ENCODE measurements around the gene RNF183. TPM values are rescaled to one million over a fixed set of nuclear protein-coding genes. Genes with fewer than 3 reads are reported as not detected.

The RNF183 gene
- polyA plus RNA-seq, 3 donors from 2014 or later, result not detected

DNA sequence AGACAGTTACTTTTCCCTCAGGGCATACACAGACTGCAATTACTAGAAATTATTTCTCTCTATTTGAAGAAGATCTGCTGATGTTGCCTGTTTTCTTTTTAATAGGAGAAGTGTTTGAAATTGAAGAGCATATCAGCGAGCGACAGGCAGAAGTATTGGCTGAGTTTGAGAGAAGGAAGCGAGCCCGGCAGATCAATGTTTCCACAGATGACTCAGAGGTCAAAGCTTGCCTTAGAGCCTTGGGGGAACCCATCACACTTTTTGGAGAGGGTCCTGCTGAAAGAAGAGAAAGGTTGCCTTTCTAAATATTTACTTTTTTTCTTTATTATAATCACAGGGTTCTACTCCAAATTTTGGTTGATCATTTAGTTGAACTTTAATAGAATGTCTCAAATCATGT is 24.3 kb downstream of the RNF183 start:
- peaks cover 5 to 14% of the 10 kb centered on the region in 2 donors for H3K4me1 Mint-ChIP-seq
- no peak overlapping the region for H3K4me3 Mint-ChIP-seq
- H3K36me3 Mint-ChIP-seq, result peaks cover 19 to 43% (median 34%) of the 10 kb centered on the region in 3 donors
- H3K27ac Mint-ChIP-seq, result peak overlapping the region in 3 of 6 donors; percentile 5 to 25 (median 25)
- no peak for DNase-seq
- no peaks in the 10 kb centered on the region for H3K9me3 Mint-ChIP-seq
- H3K27me3 Mint-ChIP-seq (ENCODE audit: low read depth in 3 of 3), result peaks cover 0 to 1% (median 0%) of the 10 kb centered on the region in 3 donors

DNA sequence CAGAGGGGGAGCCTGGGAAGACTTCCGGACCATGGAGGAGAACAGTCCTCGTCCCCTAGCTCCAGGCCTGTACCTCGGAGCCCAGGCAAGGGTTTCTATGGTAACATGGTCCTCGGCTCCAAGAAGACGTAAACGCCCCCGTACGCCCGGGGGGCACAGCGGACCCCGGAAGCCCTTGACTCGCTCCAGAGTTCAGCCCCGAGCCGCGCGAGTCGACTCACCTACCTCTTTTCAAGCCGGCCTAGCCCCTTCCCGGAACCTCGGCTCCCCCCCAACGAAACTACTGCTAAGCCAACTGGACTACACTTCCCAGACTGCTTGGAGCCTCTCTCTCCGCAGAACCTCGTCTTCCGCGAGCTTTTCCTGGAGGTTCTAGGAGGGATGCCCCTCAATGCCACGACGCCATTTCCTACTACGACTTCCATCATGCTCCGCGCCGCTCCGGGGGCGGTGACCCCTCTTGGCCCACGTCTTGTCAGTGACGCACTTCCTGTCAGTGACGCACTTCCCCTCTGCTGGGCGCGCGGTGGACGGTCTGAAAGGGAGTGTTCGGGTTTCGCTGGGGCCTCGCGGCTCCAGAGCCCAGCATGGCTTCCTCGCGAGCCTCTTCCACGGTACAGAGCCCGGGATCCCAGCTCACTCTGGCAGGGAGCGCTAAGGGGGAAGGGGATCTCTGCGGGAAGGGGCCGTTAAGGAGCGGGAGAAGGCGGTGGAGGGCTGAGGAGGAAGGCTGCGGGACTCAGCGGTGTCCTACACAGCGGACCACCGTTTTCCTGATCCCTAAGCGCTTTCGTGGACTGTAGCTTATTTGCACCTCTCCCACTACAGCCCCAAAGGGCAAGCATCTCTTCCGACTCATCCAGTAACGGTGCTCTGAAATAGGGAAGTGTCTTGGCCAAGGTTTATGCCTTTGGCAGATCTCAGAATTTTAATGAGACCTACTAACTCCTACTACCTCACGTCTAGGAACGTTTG is 27.7 kb downstream of the RNF183 start, which contains the start of the genes CDC26 and PRPF4:
Gene CDC26, minus strand, starts transcription at position 416 of the 975 bp plus-strand sequence. CDS start 3,065 bp downstream, outside the sequence.
Gene PRPF4, plus strand, starts transcription at position 502 of the 975 bp plus-strand sequence. Its CDS starts 86 bp downstream, at position 588.
- DNase-seq, result peak; percentile 93 to 94 (median 93)
- H3K36me3 Mint-ChIP-seq, result peaks cover 18 to 33% (median 25%) of the 10 kb centered on the region in 3 donors
- H3K9me3 Mint-ChIP-seq, result no peaks in the 10 kb centered on the region
- H3K27me3 Mint-ChIP-seq (ENCODE audit: low read depth in 3 of 3), result no peaks in the 10 kb centered on the region
- peaks cover 4 to 14% of the 10 kb centered on the region in 2 donors for H3K4me1 Mint-ChIP-seq
- no peak within 1 kb of the TSS for H3K27ac Mint-ChIP-seq
- H3K4me3 Mint-ChIP-seq, result no peak within 1 kb of the TSS

DNA sequence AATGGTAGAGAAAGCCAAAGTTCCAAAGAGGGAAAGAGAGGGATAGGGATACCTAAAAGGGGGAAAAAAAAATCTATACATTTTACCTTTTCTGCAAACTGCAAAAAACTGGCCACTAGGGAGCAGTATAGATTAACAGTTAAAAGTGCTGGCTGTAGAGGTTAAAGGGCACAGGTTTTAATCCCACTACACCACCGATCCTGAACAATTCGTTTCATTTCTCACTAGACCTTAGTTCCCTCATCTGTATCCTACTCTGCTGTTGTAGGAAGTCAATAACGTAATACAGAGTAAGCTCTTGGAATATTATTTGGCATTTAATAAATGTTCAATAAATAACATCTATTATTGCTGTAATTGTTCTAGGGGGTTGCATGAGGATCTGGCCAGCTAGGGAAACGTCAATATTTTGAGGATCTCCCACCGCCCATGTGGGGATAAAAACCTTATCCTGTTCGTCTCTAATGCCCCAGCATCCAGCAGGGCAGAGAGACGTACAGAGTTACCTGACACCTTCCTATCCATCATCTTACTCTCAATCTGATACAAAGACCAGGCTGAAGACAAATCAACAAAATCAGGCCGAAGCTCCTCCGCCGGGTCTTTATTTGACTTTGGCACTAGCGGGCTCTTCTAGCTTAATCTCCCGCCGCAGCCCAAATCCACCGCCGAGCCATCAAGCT is 28.6 kb downstream of the RNF183 start:
- peak; percentile 64 to 67 (median 65) for DNase-seq
- H3K9me3 Mint-ChIP-seq, result no peaks in the 10 kb centered on the region
- H3K36me3 Mint-ChIP-seq, result peaks cover 11 to 32% (median 24%) of the 10 kb centered on the region in 3 donors
- H3K27me3 Mint-ChIP-seq (ENCODE audit: low read depth in 3 of 3), result no peaks in the 10 kb centered on the region
- H3K4me3 Mint-ChIP-seq, result no peak overlapping the region
- H3K27ac Mint-ChIP-seq, result no peak overlapping the region
- H3K4me1 Mint-ChIP-seq, result peaks cover 7 to 13% of the 10 kb centered on the region in 2 donors

DNA sequence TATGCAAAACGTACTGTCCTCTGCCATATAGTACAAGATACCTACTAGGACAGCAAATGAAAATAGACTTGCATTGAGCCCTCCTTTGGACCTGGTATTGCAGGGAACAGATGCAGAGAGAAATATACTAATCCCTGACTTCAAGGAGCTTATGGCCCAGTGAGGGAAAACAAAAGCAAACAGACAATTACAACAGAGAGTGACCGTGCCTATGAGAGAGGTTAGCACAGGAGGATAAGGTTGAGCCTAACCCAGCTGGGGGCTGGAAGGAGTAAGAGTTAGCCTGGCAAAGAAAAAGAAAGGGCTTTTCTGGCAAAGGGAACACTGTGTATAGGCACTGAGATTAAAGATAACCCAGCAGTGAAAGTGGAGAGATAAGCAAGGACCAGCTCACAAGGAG is 33.3 kb downstream of the RNF183 start:
- peaks cover 15 to 34% (median 28%) of the 10 kb centered on the region in 3 donors for H3K36me3 Mint-ChIP-seq

DNA sequence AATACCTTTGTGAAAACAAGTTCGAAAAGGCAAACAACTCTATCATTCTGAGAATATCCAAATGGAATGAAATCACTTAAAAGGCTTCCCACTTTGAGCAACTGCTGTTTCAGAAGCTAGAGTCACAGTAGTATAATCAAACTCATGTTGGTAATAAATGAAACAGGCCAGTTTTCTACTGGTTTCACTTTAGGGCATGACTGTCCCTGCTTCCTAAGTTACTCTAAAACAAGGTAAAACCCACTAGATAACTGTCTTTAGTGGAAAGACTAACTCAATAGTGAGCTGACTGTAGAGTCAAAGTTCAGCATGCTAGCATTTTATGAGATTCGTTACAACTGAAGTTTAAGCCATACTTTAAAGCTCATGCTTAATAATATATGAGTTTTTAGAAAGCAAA is 33.8 kb downstream of the RNF183 start:
- no peak overlapping the region for H3K27ac Mint-ChIP-seq
- no peaks in the 10 kb centered on the region for H3K9me3 Mint-ChIP-seq
- no peaks in the 10 kb centered on the region for H3K27me3 Mint-ChIP-seq (ENCODE audit: low read depth in 3 of 3)
- DNase-seq, result no peak
- H3K4me1 Mint-ChIP-seq, result peaks cover 3 to 9% of the 10 kb centered on the region in 2 donors
- H3K36me3 Mint-ChIP-seq, result peaks cover 15 to 34% (median 28%) of the 10 kb centered on the region in 3 donors
- H3K4me3 Mint-ChIP-seq, result no peak overlapping the region

More for the DNA sequence above, 33.3 kb downstream of the RNF183 start:
- Mint-ChIP-seq H3K27me3 (ENCODE audit: low read depth in 3 of 3) (no peaks in the 10 kb centered on the region), H3K27ac (no peak overlapping the region), H3K4me1 (peaks cover 3 to 9% of the 10 kb centered on the region in 2 donors), H3K4me3 (no peak overlapping the region), H3K9me3 (no peaks in the 10 kb centered on the region)
- no peak for DNase-seq

DNA sequence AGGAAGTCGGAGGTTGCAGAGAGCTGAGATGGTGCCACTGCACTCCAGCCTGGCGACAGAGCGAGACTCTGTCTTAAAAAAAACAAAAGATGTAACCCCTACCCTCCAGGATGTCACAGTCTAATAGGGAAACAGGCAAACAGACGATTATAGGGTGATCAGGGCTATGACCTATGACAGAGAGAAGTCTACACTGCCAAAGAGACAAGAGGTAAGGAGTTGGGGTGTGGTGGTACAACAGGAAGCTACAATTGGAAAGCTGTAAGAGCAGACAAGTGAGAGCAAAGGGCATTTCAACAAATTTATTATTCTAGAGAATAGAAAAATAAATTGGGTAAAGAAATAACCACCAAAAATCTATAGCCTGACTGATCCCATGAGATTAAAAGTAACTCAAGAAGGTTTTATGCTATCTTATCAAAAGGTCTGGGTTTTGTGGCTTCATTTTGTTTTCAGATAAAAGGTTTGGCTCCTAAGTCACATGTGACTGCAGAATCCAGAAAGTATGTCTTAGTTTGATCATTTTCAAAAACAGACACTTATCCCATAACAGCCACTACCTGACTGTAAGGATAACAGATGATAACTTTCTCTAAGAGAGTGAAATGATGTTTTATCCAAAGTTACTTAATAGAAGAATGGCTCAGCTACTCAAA is 35.1 kb downstream of the RNF183 start:
- Mint-ChIP-seq H3K9me3 (no peaks in the 10 kb centered on the region), H3K4me3 (no peak overlapping the region), H3K27me3 (ENCODE audit: low read depth in 3 of 3) (no peaks in the 10 kb centered on the region), H3K36me3 (peaks cover 12 to 31% (median 25%) of the 10 kb centered on the region in 3 donors), H3K27ac (peak overlapping the region in 2 of 6 donors; percentile 56 to 65), H3K4me1 (peaks cover 3 to 9% of the 10 kb centered on the region in 2 donors)
- no peak for DNase-seq

DNA sequence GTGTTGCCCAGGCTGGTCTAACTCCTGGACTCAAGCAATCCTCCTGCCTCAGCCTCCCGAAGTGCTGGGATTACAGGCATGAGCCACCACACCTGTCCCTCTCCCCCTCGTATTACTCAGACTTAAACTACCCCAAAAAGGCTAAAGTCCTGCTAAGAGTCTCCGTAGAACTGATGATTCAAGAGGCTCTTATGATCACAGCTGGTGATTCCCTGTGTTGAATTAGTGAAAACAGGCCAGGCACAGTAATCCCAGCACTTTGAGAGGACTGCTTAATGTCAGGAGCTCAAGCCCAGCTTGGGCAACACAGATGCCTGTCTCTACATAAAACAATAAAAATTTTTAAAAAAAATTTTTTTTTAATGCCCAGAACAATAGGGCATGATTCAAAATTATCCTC is 37.0 kb downstream of the RNF183 start:
- Mint-ChIP-seq H3K9me3 (no peaks in the 10 kb centered on the region), H3K36me3 (peaks cover 18 to 26% (median 24%) of the 10 kb centered on the region in 3 donors), H3K4me1 (peaks cover 3 to 9% of the 10 kb centered on the region in 2 donors), H3K27me3 (ENCODE audit: low read depth in 3 of 3) (no peaks in the 10 kb centered on the region), H3K4me3 (no peak overlapping the region), H3K27ac (no peak overlapping the region)
- no peak for DNase-seq

DNA sequence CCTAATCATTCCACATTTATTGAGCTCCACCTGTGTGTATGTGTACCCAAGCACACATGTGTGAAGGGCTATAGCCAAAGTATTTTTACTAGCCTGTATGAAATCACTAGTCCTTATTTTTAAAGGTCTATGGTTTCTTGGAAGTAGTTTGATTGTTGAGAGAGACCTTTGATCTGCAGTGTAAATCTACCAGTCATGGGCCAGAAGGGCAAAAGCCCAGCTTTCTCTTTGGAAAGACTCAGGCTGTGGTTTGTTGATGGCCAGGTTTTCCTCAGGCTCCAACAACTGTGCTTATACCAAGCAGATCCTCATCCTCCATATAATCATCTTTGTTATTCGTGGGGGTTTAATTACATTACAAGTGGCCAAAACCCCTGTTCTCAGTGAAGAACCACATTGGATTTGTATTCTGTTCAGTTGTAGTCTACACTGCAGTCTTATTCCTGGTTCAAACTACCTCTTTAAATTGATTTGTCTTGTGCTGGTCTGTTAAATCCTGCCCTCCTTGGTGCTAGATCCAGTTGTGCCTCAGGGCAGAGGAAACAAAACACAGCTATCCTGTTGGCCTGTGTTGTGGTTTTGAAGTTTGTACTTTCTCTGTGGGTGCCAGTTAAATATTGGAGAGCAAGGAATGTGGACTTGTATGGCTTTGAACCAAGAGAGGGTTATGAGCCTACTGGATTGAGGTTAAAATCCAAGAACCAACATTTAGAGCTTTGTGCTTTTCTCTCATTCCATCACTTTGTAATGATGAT is 41.1 kb downstream of the RNF183 start:
- Mint-ChIP-seq H3K36me3 (peaks cover 12 to 31% (median 16%) of the 10 kb centered on the region in 3 donors), H3K4me3 (no peak overlapping the region), H3K27me3 (ENCODE audit: low read depth in 3 of 3) (no peaks in the 10 kb centered on the region)

DNA sequence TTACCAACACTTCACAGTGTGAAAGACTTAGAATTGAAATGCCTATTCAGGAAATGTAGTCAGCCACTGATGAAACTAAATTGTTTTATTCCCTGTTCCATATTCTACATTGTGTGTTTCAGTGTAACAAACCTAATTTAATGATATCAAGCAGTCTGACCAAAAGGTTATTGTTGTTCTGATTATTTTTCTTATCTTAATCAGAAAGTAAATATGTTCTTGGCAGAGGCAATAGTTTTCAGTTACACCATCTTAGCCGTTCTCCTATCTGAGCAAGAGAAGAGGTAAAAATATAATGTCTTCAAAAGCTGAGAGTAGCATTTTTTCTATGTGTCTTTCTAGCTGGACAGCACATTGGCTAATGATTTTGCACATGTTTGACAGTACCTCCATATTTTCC is 44.9 kb downstream of the RNF183 start:
- Mint-ChIP-seq H3K36me3 (peaks cover 11 to 27% (median 19%) of the 10 kb centered on the region in 3 donors), H3K4me1 (no peaks in the 10 kb centered on the region), H3K9me3 (no peaks in the 10 kb centered on the region), H3K27me3 (ENCODE audit: low read depth in 3 of 3) (peaks cover 0 to 2% (median 0%) of the 10 kb centered on the region in 3 donors), H3K4me3 (no peak overlapping the region), H3K27ac (no peak overlapping the region)
- DNase-seq, result no peak

More for the DNA sequence above, 41.1 kb downstream of the RNF183 start:
- no peaks in the 10 kb centered on the region for H3K4me1 Mint-ChIP-seq
- DNase-seq, result no peak
- no peak overlapping the region for H3K27ac Mint-ChIP-seq
- H3K9me3 Mint-ChIP-seq, result no peaks in the 10 kb centered on the region

DNA sequence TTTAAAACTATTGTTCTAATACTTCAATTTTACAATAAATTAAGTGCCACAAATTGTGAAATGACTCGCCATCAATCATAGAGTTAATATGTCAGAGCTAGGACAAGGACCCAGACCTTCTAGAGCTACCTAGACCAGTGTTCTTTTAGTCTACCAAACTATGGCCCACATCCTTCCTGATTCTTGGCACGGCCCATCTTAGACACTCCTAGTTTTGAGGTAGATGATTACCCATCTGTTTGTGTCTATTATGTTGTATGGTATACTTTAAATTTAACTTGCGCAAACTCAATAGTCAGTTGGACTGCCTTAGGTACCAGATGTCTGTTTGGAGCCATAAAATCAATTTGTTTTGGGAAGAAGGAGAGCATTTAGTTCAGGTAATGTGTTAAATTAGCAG is 45.3 kb downstream of the RNF183 start:
- Mint-ChIP-seq H3K27me3 (ENCODE audit: low read depth in 3 of 3) (peaks cover 0 to 2% (median 0%) of the 10 kb centered on the region in 3 donors), H3K36me3 (peaks cover 11 to 27% (median 19%) of the 10 kb centered on the region in 3 donors), H3K4me3 (no peak overlapping the region), H3K9me3 (no peaks in the 10 kb centered on the region), H3K4me1 (no peaks in the 10 kb centered on the region), H3K27ac (no peak overlapping the region)
- no peak for DNase-seq

DNA sequence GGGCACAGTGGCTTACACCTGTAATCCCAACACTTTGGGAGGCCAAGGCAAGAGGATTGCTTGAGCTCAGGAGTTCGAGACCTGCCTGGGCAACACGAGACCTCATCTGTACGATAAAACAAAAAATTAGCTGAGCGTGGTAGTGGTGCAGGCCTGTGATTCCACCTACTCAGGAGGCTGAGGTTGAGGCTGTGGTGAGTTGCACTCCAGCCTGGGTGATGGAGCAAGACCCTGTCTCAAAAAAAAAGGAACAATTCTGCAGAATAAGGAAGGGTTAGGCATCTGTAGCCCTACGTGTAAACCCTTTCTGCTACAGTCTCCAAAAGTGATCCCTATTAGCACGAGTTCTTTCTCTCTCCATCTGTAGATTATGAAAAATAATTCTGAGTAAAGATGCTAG is 47.7 kb downstream of the RNF183 start:
- Mint-ChIP-seq H3K4me3 (no peak overlapping the region), H3K27ac (no peak overlapping the region), H3K36me3 (peaks cover 10 to 16% (median 11%) of the 10 kb centered on the region in 3 donors), H3K27me3 (ENCODE audit: low read depth in 3 of 3) (peaks cover 0 to 2% (median 0%) of the 10 kb centered on the region in 3 donors), H3K9me3 (peaks cover 0 to 3% (median 0%) of the 10 kb centered on the region in 6 donors), H3K4me1 (no peaks in the 10 kb centered on the region)
- DNase-seq, result no peak

DNA sequence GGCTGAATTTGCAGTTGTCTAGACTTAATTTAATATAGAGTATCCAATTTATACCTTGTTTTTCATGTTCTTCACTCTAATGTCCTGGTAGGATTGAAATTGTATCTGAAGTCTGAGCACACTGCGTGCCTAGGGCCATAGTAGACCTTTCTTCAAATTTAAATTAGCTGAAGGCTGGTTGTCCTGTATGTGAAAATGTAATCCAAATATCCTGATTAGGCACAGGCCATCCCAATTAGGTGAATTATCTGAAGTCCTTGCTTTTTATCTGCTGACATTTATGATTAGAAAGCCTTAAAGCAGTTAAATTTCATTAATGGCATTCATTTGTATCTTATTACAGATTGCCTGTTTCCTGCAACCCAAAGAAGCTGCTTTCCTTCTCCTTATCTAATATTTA is 48.2 kb downstream of the RNF183 start:
- Mint-ChIP-seq H3K4me3 (no peak overlapping the region), H3K27me3 (ENCODE audit: low read depth in 3 of 3) (peaks cover 0 to 2% (median 0%) of the 10 kb centered on the region in 3 donors), H3K27ac (no peak overlapping the region), H3K4me1 (no peaks in the 10 kb centered on the region), H3K36me3 (peaks cover 10 to 12% (median 11%) of the 10 kb centered on the region in 3 donors), H3K9me3 (peaks cover 0 to 3% (median 0%) of the 10 kb centered on the region in 6 donors)
- no peak for DNase-seq

Data from immature natural killer cell (primary cell).